ENCODE measurements around the gene SNTA1. TPM values are rescaled to one million over a fixed set of nuclear protein-coding genes. Genes with fewer than 3 reads are reported as not detected.

The SNTA1 gene
- total and polyA plus RNA-seq, 9 of the 15 experiments (the other 6 are each of a cell fraction or from before 2014, with no cell fraction given) = 1.2 to 40.8 (median 20.3) TPM

DNA sequence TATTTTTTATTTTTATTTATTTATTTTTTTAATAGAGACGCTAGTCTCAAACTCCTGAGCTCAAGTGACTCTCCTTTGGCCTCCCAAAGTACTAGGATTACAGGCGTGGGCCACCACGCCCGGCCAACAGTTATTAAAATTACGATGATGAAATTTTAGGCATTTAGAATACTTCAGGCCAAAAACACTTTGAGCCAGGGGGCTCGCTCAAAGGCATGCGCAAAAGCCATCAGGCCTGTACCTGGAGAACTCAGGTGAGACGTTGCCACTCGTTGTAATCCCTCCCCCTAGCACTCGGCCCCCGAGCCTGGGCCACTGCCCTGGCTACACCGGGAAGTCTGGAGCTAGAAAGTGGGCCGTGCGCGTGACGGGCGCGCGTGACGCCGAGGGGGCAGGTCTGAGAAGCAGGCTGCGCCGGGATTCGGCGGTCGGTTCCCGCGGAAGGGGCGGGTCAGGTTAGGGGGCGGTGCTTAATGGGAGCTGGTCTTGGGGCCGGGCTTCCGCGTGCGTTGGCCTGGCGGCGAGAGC lies 46.0 kb upstream of the SNTA1 start:
- Histone ChIP-seq H2AFZ (ENCODE audit: low read depth, low read length) (peak overlapping the region; percentile 82), H3K4me1 (replicated peaks in 1 of 2; ENCODE audit: control insufficient read depth in 2 of 2, insufficient read depth in 2 of 2, low read length in 2 of 2) (peaks cover 0 to 20% of the 10 kb centered on the region in 2 experiments; a peak in 3 of 5 replicates), H4K20me1 (replicated peaks; ENCODE audit: control insufficient read depth, insufficient read depth, low read length) (no peaks in the 10 kb centered on the region), H3K4me2 (ENCODE audit: insufficient read depth, low read length) (peak overlapping the region; percentile 82), H3K36me3 (ENCODE audit: control insufficient read depth, insufficient read depth, low read length) (no peaks in the 10 kb centered on the region), H3K9me1 (ENCODE audit: control insufficient read depth, insufficient read depth, low read length) (no peaks in the 10 kb centered on the region), H3K27ac (ENCODE audit: extremely low read depth, low read depth, low read length) (peak overlapping the region; percentile 94), H3K79me2 (ENCODE audit: control insufficient read depth, insufficient read depth, low read length) (peaks cover 22% of the 10 kb centered on the region), H3K27me3 (ENCODE audit: control insufficient read depth in 2 of 2, insufficient read depth in 2 of 2, low read length in 2 of 2) (no peaks in the 10 kb centered on the region), H3K9me3 (replicated peaks; ENCODE audit: control insufficient read depth, insufficient read depth, low read depth, low read length) (no peaks in the 10 kb centered on the region), H3K9ac (ENCODE audit: insufficient read depth in 1 of 2, low read depth in 2 of 2, low read length in 2 of 2) (peak overlapping the region; percentile 87 to 98), H3K4me3 (peak overlapping the region; percentile 41)
- FAIRE-seq (peak; percentile 77), ATAC-seq (peak; percentile 97), DNase-seq (ENCODE audit: extremely low read depth in 1 of 4, low spot score in 3 of 4) (peak; percentile 98 to 99 (median 99))
- 2% methylated on average over 31 of the region's 36 CpGs for WGBS (ENCODE audit: insufficient coverage, low coverage, missing lambda C conversion rate)
- in situ Hi-C loops (cut with MboI) (no loop called here), intact Hi-C loops (cut with micrococcal nuclease) (loop anchor here (5.0 kb wide), 1 partner anchor 503 kb away; the partner anchor contains the start of gene RALY)
- POLR2A ChIA-PET = interaction anchor here (0.6 to 1.9 kb wide), 16 partner anchors 9 to 1291 kb away, joined by 3 to 7 read pairs (median 3); no protein-coding TSS in a partner anchor
- CTCF ChIA-PET (ENCODE audit: low intra/inter-chr PET ratio) = no interaction called here
- TSS peak; percentile 98 for BruUV-seq (replicated peaks)
- TF ChIP-seq, protein P1, sequence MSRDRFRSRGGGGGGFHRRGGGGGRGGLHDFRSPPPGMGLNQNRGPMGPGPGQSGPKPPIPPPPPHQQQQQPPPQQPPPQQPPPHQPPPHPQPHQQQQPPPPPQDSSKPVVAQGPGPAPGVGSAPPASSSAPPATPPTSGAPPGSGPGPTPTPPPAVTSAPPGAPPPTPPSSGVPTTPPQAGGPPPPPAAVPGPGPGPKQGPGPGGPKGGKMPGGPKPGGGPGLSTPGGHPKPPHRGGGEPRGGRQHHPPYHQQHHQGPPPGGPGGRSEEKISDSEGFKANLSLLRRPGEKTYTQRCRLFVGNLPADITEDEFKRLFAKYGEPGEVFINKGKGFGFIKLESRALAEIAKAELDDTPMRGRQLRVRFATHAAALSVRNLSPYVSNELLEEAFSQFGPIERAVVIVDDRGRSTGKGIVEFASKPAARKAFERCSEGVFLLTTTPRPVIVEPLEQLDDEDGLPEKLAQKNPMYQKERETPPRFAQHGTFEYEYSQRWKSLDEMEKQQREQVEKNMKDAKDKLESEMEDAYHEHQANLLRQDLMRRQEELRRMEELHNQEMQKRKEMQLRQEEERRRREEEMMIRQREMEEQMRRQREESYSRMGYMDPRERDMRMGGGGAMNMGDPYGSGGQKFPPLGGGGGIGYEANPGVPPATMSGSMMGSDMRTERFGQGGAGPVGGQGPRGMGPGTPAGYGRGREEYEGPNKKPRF (IDR thresholded peaks at IDR 0.05; ENCODE audit: low read depth, low read length) = no peak
- TF ChIP-seq ZFPM2 (CRISPR knock-in tag; IDR thresholded peaks at IDR 0.05) (no peak), ZNF384 (IDR thresholded peaks at IDR 0.05; ENCODE audit: low read depth, low read length) (no peak), RFX7 (CRISPR knock-in tag; IDR thresholded peaks at IDR 0.05) (no peak), ILF3 (IDR thresholded peaks at IDR 0.05; ENCODE audit: borderline replicate concordance) (no peak), SMARCC2 (IDR thresholded peaks at IDR 0.05; ENCODE audit: low read depth) (no peak), SOX6 (IDR thresholded peaks at IDR 0.05) (peak; percentile 42; the same call in 1 of the 2 replicates), CSDE1 (IDR thresholded peaks at IDR 0.05) (no peak)
- TF ChIP-seq, protein P2, sequence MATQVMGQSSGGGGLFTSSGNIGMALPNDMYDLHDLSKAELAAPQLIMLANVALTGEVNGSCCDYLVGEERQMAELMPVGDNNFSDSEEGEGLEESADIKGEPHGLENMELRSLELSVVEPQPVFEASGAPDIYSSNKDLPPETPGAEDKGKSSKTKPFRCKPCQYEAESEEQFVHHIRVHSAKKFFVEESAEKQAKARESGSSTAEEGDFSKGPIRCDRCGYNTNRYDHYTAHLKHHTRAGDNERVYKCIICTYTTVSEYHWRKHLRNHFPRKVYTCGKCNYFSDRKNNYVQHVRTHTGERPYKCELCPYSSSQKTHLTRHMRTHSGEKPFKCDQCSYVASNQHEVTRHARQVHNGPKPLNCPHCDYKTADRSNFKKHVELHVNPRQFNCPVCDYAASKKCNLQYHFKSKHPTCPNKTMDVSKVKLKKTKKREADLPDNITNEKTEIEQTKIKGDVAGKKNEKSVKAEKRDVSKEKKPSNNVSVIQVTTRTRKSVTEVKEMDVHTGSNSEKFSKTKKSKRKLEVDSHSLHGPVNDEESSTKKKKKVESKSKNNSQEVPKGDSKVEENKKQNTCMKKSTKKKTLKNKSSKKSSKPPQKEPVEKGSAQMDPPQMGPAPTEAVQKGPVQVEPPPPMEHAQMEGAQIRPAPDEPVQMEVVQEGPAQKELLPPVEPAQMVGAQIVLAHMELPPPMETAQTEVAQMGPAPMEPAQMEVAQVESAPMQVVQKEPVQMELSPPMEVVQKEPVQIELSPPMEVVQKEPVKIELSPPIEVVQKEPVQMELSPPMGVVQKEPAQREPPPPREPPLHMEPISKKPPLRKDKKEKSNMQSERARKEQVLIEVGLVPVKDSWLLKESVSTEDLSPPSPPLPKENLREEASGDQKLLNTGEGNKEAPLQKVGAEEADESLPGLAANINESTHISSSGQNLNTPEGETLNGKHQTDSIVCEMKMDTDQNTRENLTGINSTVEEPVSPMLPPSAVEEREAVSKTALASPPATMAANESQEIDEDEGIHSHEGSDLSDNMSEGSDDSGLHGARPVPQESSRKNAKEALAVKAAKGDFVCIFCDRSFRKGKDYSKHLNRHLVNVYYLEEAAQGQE (IDR thresholded peaks at IDR 0.05; ENCODE audit: borderline replicate concordance) = peak; percentile 56
- TF ChIP-seq, protein P2 (CRISPR knock-in tag; IDR thresholded peaks at IDR 0.05; ENCODE audit: low read depth) = 0 out of 2 replicates have a peak, but pooled peaks have one; percentile 58
- TF ChIP-seq, protein P3, sequence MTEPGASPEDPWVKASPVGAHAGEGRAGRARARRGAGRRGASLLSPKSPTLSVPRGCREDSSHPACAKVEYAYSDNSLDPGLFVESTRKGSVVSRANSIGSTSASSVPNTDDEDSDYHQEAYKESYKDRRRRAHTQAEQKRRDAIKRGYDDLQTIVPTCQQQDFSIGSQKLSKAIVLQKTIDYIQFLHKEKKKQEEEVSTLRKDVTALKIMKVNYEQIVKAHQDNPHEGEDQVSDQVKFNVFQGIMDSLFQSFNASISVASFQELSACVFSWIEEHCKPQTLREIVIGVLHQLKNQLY (CRISPR knock-in tag; conservative IDR thresholded peaks at IDR 0.05) = no peak
